Measurements from ENCODE around the gene HNRNPA2B1. TPM values are rescaled to one million over a fixed set of nuclear protein-coding genes. Genes with fewer than 3 reads are reported as not detected.

HNRNPA2B1 gene
- total RNA-seq, 1 experiment from 2014 or later: 1,101 TPM

- Mint-ChIP-seq H3K36me3 (peaks cover 92% of the 10 kb centered on the region), H3K27me3 (ENCODE audit: low read depth) (no peaks in the 10 kb centered on the region), H3K9me3 (no peaks in the 10 kb centered on the region), H3K4me3 (no peak overlapping the region), H3K4me1 (peaks cover 35% of the 10 kb centered on the region), H3K27ac (no peak overlapping the region)
- ChIA-PET CTCF (interaction anchor here (1.1 kb wide), 1 partner anchor 256 kb away, joined by 3 read pairs; no protein-coding TSS in a partner anchor), POLR2A (interaction anchor here (0.6 to 2.2 kb wide), 3 partner anchors 9 to 113 kb away, joined by 5 to 8 read pairs (median 5); no protein-coding TSS in a partner anchor)
- no peak for DNase-seq (ENCODE audit: low spot score)
- no peak for ATAC-seq
- no peak for TF ChIP-seq ZNF263 (CRISPR knock-in tag; IDR thresholded peaks at IDR 0.05; ENCODE audit: low read depth)
- TF ChIP-seq SP1 (CRISPR knock-in tag; conservative IDR thresholded peaks at IDR 0.05): no peak
- no peak for TF ChIP-seq ZNF416 (CRISPR knock-in tag; IDR thresholded peaks at IDR 0.05)
- TF ChIP-seq PRRX2 (CRISPR knock-in tag; IDR thresholded peaks at IDR 0.05): no peak
- no peak for TF ChIP-seq E2F4 (CRISPR knock-in tag; IDR thresholded peaks at IDR 0.05; ENCODE audit: borderline replicate concordance, low read depth)
- no peak for TF ChIP-seq SMAD3 (CRISPR knock-in tag; IDR thresholded peaks at IDR 0.05; ENCODE audit: borderline replicate concordance)
- TF ChIP-seq ERG (CRISPR knock-in tag; IDR thresholded peaks at IDR 0.05): no peak
- TF ChIP-seq ZMAT4 (CRISPR knock-in tag; IDR thresholded peaks at IDR 0.05): no peak
- no peak for TF ChIP-seq TP53 (CRISPR knock-in tag; IDR thresholded peaks at IDR 0.05)
- TF ChIP-seq FOXP4 (CRISPR knock-in tag; IDR thresholded peaks at IDR 0.05): no peak
- no peak for TF ChIP-seq CDX4 (CRISPR knock-in tag; IDR thresholded peaks at IDR 0.05; ENCODE audit: borderline replicate concordance)
- TF ChIP-seq AR (CRISPR knock-in tag; IDR thresholded peaks at IDR 0.05): no peak
- TF ChIP-seq ATF6 (CRISPR knock-in tag; IDR thresholded peaks at IDR 0.05): no peak
- no peak for TF ChIP-seq ZNF317 (CRISPR knock-in tag; IDR thresholded peaks at IDR 0.05; ENCODE audit: borderline replicate concordance, low read depth)
- no peak for TF ChIP-seq CBFB (CRISPR knock-in tag; IDR thresholded peaks at IDR 0.05; ENCODE audit: low read depth)
- no peak for TF ChIP-seq USF2 (CRISPR knock-in tag; IDR thresholded peaks at IDR 0.05)
Observed at GRCh38 chr7:26208040-26208439, 7.5 kb upstream of the HNRNPA2B1 start.
